Esophagus squamous epithelium (tissue), 4 donors: Measurements from ENCODE around the gene NOPCHAP1.
"Not testable (repeated sequence)": the region's sequence is repeated elsewhere in the genome, so short reads cannot be mapped to it uniquely, and the experiment has no call there.

Experiments
- POLR2A ChIP-seq, 4 donors: fragments of 450-650 bp; IDR thresholded peaks; one replicate each; pipeline ENCODE4 v1.6.1; 2017; ENCODE audit warnings: antibody characterized with exemption in 4 of 4, mild to moderate bottlenecking in 4 of 4, moderate library complexity in 3 of 4
- TF ChIP-seq, protein P1 (sequence below), 6 experiments: fragments of 450-650 bp in 4 of 6; fragments of 200-600 bp in 2 of 6; sonication (generic) in 2 of 6; IDR thresholded peaks; one replicate each; pipeline ENCODE4 v1.5.1; 2016 to 2019; ENCODE audit warnings: antibody characterized with exemption in 6 of 6, mild to moderate bottlenecking in 4 of 6, moderate library complexity in 4 of 6

GRCh38 chr12:104943401-104943800 lies 42.7 kb upstream of the NOPCHAP1 start:
- TF ChIP-seq, protein P1, sequence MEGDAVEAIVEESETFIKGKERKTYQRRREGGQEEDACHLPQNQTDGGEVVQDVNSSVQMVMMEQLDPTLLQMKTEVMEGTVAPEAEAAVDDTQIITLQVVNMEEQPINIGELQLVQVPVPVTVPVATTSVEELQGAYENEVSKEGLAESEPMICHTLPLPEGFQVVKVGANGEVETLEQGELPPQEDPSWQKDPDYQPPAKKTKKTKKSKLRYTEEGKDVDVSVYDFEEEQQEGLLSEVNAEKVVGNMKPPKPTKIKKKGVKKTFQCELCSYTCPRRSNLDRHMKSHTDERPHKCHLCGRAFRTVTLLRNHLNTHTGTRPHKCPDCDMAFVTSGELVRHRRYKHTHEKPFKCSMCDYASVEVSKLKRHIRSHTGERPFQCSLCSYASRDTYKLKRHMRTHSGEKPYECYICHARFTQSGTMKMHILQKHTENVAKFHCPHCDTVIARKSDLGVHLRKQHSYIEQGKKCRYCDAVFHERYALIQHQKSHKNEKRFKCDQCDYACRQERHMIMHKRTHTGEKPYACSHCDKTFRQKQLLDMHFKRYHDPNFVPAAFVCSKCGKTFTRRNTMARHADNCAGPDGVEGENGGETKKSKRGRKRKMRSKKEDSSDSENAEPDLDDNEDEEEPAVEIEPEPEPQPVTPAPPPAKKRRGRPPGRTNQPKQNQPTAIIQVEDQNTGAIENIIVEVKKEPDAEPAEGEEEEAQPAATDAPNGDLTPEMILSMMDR (IDR thresholded peaks at IDR 0.05) = not testable (repeated sequence)
- not testable (repeated sequence) for TF ChIP-seq POLR2A (IDR thresholded peaks at IDR 0.05)
